Gastrocnemius medialis (tissue), 4 donors: ENCODE results near the gene LIME1. TPM values are rescaled to one million over a fixed set of nuclear protein-coding genes. Genes with fewer than 3 reads are reported as not detected.

ENCODE experiments used
- ATAC-seq, 2 donors: fragments of 150-250 bp; one replicate each; pipeline ENCODE4 v1.9.1; 2016
- DNase-seq, 2 donors: peaks; one replicate each; pipeline ENCODE4 v3.0.0-alpha.2; 2019
- H3K27ac ChIP-seq, 4 donors: fragments of 200-600 bp; sonication (generic); 1 replicate in 1 of 4; 2 replicates in 3 of 4; pipeline ENCODE4 v1.5.1; 2016 to 2018; ENCODE audit warnings: mild to moderate bottlenecking in 2 of 4, moderate library complexity in 1 of 4
- H3K27me3 ChIP-seq, 3 donors: fragments of 200-600 bp; sonication (generic) in 2 of 3; 1 replicate in 1 of 3; 2 replicates in 2 of 3; pipeline versions ENCODE4 v1.5.1 to v1.6.0; 2016 to 2019; ENCODE audit warnings: mild to moderate bottlenecking in 1 of 3, moderate library complexity in 1 of 3
- H3K36me3 ChIP-seq, 2 donors: fragments of 200-600 bp; sonication (generic) in 1 of 2; one replicate each; pipeline ENCODE4 v1.5.1; 2017 to 2018
- H3K4me1 ChIP-seq, 2 donors: fragments of 200-600 bp; sonication (generic) in 1 of 2; one replicate each; pipeline ENCODE4 v1.5.1; 2016 to 2017; ENCODE audit warnings: mild to moderate bottlenecking in 2 of 2
- H3K4me3 ChIP-seq, 4 donors: fragments of 200-600 bp; sonication (generic) in 3 of 4; 1 replicate in 1 of 4; 2 replicates in 3 of 4; pipeline ENCODE4 v1.5.1; 2016 to 2019; ENCODE audit warnings: mild to moderate bottlenecking in 2 of 4
- H3K9me3 ChIP-seq, 3 donors: fragments of 200-600 bp; sonication (generic) in 2 of 3; 1 replicate in 1 of 3; 2 replicates in 2 of 3; pipeline ENCODE4 v1.5.1; 2016 to 2019
- POLR2A ChIP-seq, 2 donors: fragments of 450-650 bp; IDR thresholded peaks; one replicate each; pipeline ENCODE4 v1.6.1; 2017; ENCODE audit warnings: antibody characterized with exemption in 2 of 2, mild to moderate bottlenecking in 2 of 2, moderate library complexity in 2 of 2
- in situ Hi-C, 4 donors: fragments of 200-750 bp; cut with MboI; loops; one replicate each; pipeline versions ENCODE4 v1.15.0 to v1.8.0; 2017; ENCODE audit warnings: low sequenced_read_pairs in 4 of 4
- intact Hi-C: fragments of 100-400 bp; cut with DNase I; formaldehyde crosslinking; loops from one replicate; pipeline ENCODE4 v1.15.1; 2023; ENCODE audit warnings: low total_unique reads
- total RNA-seq, 4 donors: library from RNA; depleted of rRNA; stranded (reverse); fragments of >200 nt; gene quantifications; one replicate each; pipeline versions ENCODE4 v1.1.0 to v1.2.3, GENCODE V29; 2016
- TF ChIP-seq, protein P1 (sequence below), 5 experiments: fragments of 450-650 bp in 3 of 5; fragments of 200-600 bp in 2 of 5; sonication (generic) in 2 of 5; IDR thresholded peaks in 4 of 5; conservative IDR thresholded peaks in 1 of 5; 1 replicate in 4 of 5; 2 replicates in 1 of 5; pipeline ENCODE4 v1.5.1; 2016 to 2019; ENCODE audit warnings: antibody characterized with exemption in 5 of 5, mild to moderate bottlenecking in 3 of 5, moderate library complexity in 3 of 5

The LIME1 gene
- total RNA-seq, 4 donors from 2014 or later, result 2.0 to 6.3 (median 4.1) TPM

DNA sequence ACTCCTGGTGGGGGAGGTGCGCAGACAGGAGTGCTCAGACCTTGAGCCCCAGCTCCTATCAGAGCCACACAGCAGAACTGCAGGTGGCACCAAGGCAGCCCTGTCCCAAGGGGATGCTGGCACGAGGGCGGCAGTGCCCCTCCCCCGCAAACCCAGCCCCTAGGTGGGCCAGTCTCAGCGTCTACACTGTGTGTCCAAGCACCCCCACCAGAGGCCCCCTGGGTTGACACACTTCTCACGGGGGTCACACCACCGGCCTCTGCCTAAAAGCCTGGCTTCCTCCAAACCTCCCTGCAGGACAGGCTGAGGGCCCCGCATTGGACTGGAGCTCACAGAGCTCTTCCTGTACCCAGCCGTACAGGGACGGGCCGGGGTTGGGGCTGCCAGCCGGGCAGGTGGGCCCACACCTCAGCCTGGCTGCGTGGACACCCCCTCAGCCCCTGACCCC lies 11.2 kb downstream of the LIME1 start:
- Histone ChIP-seq H3K27ac (no peak overlapping the region), H3K27me3 (no peaks in the 10 kb centered on the region), H3K4me3 (no peak overlapping the region), H3K4me1 (no peaks in the 10 kb centered on the region), H3K9me3 (no peaks in the 10 kb centered on the region), H3K36me3 (peaks cover 0 to 9% of the 10 kb centered on the region in 2 donors)
- intact Hi-C loops, result no loop called here
- in situ Hi-C loops, result no loop called here
- no peak for DNase-seq
- TF ChIP-seq, protein P1, sequence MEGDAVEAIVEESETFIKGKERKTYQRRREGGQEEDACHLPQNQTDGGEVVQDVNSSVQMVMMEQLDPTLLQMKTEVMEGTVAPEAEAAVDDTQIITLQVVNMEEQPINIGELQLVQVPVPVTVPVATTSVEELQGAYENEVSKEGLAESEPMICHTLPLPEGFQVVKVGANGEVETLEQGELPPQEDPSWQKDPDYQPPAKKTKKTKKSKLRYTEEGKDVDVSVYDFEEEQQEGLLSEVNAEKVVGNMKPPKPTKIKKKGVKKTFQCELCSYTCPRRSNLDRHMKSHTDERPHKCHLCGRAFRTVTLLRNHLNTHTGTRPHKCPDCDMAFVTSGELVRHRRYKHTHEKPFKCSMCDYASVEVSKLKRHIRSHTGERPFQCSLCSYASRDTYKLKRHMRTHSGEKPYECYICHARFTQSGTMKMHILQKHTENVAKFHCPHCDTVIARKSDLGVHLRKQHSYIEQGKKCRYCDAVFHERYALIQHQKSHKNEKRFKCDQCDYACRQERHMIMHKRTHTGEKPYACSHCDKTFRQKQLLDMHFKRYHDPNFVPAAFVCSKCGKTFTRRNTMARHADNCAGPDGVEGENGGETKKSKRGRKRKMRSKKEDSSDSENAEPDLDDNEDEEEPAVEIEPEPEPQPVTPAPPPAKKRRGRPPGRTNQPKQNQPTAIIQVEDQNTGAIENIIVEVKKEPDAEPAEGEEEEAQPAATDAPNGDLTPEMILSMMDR (IDR thresholded peaks at IDR 0.05 in 4 of 5, conservative IDR thresholded peaks at IDR 0.05 in 1 of 5), result no peak
- TF ChIP-seq POLR2A (IDR thresholded peaks at IDR 0.05), result no peak
- ATAC-seq, result no peak

DNA sequence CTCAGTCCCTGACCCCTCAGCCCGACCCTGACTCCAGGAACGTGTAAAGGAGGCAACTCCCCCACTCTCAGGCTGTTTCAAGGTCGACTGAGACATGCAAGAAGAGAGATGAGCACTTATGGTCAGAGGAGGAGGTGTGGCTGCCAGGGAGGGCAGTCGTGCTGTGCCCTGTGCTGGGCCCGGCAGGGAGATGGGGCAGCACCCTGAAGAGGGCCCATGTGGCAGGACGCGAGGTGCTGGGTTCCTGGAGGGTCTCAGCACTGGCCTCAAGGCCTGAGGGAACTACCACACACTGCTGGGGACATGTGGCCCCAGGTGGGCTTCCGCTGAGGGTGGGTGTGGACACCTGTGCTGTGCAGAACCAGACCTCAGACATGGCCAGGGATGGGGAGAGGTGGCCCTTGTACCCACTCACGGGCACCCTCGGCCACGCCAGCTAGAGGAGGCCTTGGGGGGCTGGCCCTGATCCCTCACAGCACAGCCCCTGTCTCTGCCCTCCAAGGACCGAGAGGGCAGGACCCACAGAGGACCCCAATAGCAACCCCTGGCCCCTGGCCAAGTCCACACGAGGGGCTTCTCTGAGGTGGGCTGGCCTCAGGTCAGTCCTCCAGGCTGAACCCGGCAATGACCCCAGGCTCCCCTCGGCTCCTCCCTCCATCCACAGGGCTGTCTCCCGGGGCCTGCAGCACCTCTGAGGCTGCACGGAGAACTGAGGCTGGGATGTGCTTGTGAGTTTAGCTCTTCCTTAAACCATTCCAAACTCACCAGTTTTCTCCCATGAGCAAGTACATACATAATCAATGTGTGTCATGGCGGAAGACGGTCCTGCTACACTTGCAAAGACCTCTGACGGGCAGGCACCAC lies 11.8 kb downstream of the LIME1 start:
- intact Hi-C loops (no loop called here), in situ Hi-C loops (no loop called here)
- Histone ChIP-seq H3K9me3 (no peaks in the 10 kb centered on the region), H3K4me3 (no peak overlapping the region), H3K27ac (no peak overlapping the region), H3K27me3 (no peaks in the 10 kb centered on the region), H3K36me3 (peaks cover 0 to 5% of the 10 kb centered on the region in 2 donors), H3K4me1 (no peaks in the 10 kb centered on the region)
- DNase-seq (no peak), ATAC-seq (no peak)
- TF ChIP-seq POLR2A (IDR thresholded peaks at IDR 0.05), result no peak
- TF ChIP-seq, protein P1 (IDR thresholded peaks at IDR 0.05 in 4 of 5, conservative IDR thresholded peaks at IDR 0.05 in 1 of 5), result no peak

DNA sequence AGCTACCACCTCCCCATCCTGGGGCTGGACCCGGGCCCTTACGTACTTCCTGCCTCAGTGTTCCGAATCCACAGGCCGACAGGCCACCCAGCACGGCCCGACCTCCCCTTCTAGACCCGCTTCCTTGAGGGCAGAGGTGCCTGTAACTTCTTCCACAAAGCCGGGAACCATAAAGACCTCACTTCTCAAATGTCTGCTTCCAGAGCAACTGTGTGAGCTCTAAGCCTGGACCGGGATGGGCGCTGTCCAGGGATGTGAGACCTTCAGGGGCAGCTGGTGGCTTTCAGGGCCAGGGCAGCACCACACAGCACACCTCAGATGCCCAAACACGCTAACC lies 12.4 kb downstream of the LIME1 start:
- H3K36me3 ChIP-seq, result no peaks in the 10 kb centered on the region

DNA sequence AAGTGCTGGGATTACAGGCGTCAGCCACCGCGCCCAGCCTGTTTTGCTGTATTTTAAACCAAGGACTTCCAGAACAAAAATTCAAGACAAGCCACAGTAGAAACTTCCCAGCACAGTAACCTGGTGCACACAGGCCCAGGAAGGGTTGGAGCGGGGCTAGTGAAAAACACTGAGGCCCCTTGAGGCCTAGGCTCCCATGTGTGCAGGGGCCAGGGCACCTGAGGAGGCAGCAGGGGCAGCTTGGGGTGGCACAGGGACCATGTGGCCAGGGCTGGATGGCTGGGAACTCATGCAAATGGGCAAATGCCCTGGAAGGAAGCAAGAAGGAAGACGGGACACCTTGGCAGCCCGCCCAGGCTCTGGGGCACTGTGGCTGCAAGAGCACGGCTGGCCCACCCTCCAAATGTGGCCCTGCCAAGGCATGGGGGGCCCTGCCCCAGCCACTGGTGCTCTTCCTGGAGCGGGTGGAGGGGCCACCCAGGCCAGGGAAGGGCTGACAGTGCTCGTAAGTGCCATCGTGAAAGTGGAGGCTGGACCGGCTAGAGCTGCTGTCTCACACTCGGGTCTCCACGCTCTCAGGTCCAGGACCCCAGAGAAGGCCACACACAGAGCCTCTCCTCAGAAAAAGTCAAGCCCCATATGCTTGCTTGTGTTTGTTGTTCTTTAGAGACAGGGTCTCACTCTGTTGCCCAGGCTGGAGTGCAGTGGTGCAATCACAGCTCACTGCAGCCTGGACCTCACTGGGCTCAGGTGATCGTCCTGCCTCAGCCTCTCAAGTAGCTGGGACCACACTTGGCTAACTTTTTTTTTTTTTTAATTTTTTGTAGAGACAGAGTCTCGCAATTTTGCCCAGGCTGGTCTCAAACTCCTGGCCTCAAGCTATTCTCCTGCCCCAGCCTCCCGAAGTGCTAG lies 13.4 kb downstream of the LIME1 start:
- no peaks in the 10 kb centered on the region for H3K27me3 ChIP-seq
- intact Hi-C loops (no loop called here), in situ Hi-C loops (no loop called here)
- TF ChIP-seq POLR2A (IDR thresholded peaks at IDR 0.05), result no peak
- TF ChIP-seq, protein P1 (IDR thresholded peaks at IDR 0.05 in 4 of 5, conservative IDR thresholded peaks at IDR 0.05 in 1 of 5), result no peak
- no peaks in the 10 kb centered on the region for H3K36me3 ChIP-seq
- H3K27ac ChIP-seq, result no peak overlapping the region
- no peaks in the 10 kb centered on the region for H3K4me1 ChIP-seq
- DNase-seq (no peak), ATAC-seq (no peak)
- H3K4me3 ChIP-seq, result no peak overlapping the region
- no peaks in the 10 kb centered on the region for H3K9me3 ChIP-seq

More for the DNA sequence above, 12.4 kb downstream of the LIME1 start:
- Histone ChIP-seq H3K4me1 (no peaks in the 10 kb centered on the region), H3K9me3 (no peaks in the 10 kb centered on the region), H3K4me3 (no peak overlapping the region), H3K27me3 (no peaks in the 10 kb centered on the region), H3K27ac (no peak overlapping the region)
- TF ChIP-seq, protein P1 (IDR thresholded peaks at IDR 0.05 in 4 of 5, conservative IDR thresholded peaks at IDR 0.05 in 1 of 5), result no peak
- TF ChIP-seq POLR2A (IDR thresholded peaks at IDR 0.05), result no peak
- intact Hi-C loops, result no loop called here
- no peak for DNase-seq
- in situ Hi-C loops, result no loop called here
- ATAC-seq, result no peak
